HepG2 (cell line): ENCODE measurements around the gene OPRL1. TPM values are rescaled to one million over a fixed set of nuclear protein-coding genes. Genes with fewer than 3 reads are reported as not detected.

Source experiments
- ATAC-seq: fragments of 200-7000 bp; cut with Tn5 transposase; 3 replicates; pipeline ENCODE4 v1.9.1; 2020; ENCODE audit warnings: mild to moderate bottlenecking, moderate library complexity
- BruUV-seq: library from RNA; stranded (reverse); fragments of 400-500 nt; replicated peaks from 2 replicates; lab custom pipeline; 2021; lab: Mats Ljungman, UMichigan
- CTCF ChIA-PET: fragments of 300-600 bp; formaldehyde crosslinking; extraction: SDS; loops from one replicate; lab custom pipeline; 2021; ENCODE audit warnings: low total read pairs, inconsistent platforms, low intra/inter-chr PET ratio; lab: Yijun Ruan, JAX
- POLR2A ChIA-PET: fragments of 350-600 bp; sonication (Branson Sonifier 250); formaldehyde crosslinking; loops from one replicate; lab custom pipeline; 2020; ENCODE audit warnings: antibody characterized with exemption, inconsistent platforms; lab: Yijun Ruan, JAX
- DNase-seq: peaks from one replicate; pipeline ENCODE4 v3.0.0-alpha.2; 2015; ENCODE audit warnings: low spot score
- FAIRE-seq: peaks from 3 replicates; lab custom pipeline; 2011; peaks lifted over from hg19 to GRCh38; lab: Jason Lieb, UNC
- H2AFZ ChIP-seq: one replicate; pipeline ENCODE4 v1.6.1; 2011; ENCODE audit warnings: low read length, inconsistent platforms
- H3K27ac ChIP-seq: fragments of 300-600 bp; 3 replicates; pipeline ENCODE4 v1.8.0; 2011; ENCODE audit warnings: mixed run types, mild to moderate bottlenecking, mixed read lengths, low read length, inconsistent platforms; ENCODE audit not compliant: insufficient read depth; ENCODE audit errors: extremely low read length
- H3K27me3 ChIP-seq, 2 experiments: fragments of 200-600 bp in 1 of 2; 2 replicates in 1 of 2; 3 replicates in 1 of 2; pipeline versions ENCODE4 v1.6.0 to v1.8.0; 2011; ENCODE audit warnings: low read length in 2 of 2, mild to moderate bottlenecking in 2 of 2, moderate library complexity in 2 of 2, inconsistent platforms in 1 of 2; ENCODE audit not compliant: insufficient read depth in 2 of 2, control insufficient read depth in 1 of 2
- H3K36me3 ChIP-seq, 2 experiments: fragments of 200-600 bp in 1 of 2; replicated peaks in 1 of 2; 2 replicates in 1 of 2; 3 replicates in 1 of 2; pipeline versions ENCODE4 v1.5.1 to v1.8.0; 2011; ENCODE audit warnings: low read length in 2 of 2, inconsistent platforms in 1 of 2; ENCODE audit not compliant: insufficient read depth in 2 of 2, control insufficient read depth in 1 of 2
- H3K4me1 ChIP-seq: 2 replicates; pipeline ENCODE4 v1.5.1; 2012; ENCODE audit warnings: low read length, inconsistent platforms; ENCODE audit not compliant: insufficient read depth
- H3K4me2 ChIP-seq: 2 replicates; pipeline ENCODE4 v1.6.0; 2011; ENCODE audit warnings: low read depth, low read length, inconsistent platforms
- H3K4me3 ChIP-seq, 3 experiments: fragments of 200-600 bp in 1 of 3; sonication (generic), shearing (Covaris generic) in 1 of 3; replicated peaks in 1 of 3; 2 replicates each; pipeline ENCODE4 v1.5.1; 2011 to 2016; ENCODE audit warnings: low read length in 3 of 3, inconsistent platforms in 2 of 3, low read depth in 2 of 3, mild to moderate bottlenecking in 2 of 3, control low read depth in 1 of 3, mixed read lengths in 1 of 3; ENCODE audit not compliant: insufficient read depth in 1 of 3
- H3K79me2 ChIP-seq: one replicate; pipeline ENCODE4 v1.6.1; 2011; ENCODE audit warnings: low read length, inconsistent platforms; ENCODE audit not compliant: insufficient read depth
- H3K9ac ChIP-seq: 2 replicates; pipeline ENCODE4 v1.6.0; 2011; ENCODE audit warnings: mild to moderate bottlenecking, low read depth, low read length, inconsistent platforms; ENCODE audit not compliant: insufficient read depth
- H3K9me3 ChIP-seq: 2 replicates; pipeline ENCODE4 v1.5.1; 2012; ENCODE audit warnings: mild to moderate bottlenecking, low read length
- H4K20me1 ChIP-seq: 2 replicates; pipeline ENCODE4 v1.6.0; 2011; ENCODE audit warnings: inconsistent platforms, mild to moderate bottlenecking, low read length, moderate library complexity; ENCODE audit not compliant: insufficient read depth
- GTF2F1 ChIP-seq: fragments of 150-350 bp; IDR thresholded peaks from 2 replicates; pipeline ENCODE4 v1.6.1; 2014; ENCODE audit warnings: low read length
- MTA1 ChIP-seq: sonication (generic); formaldehyde crosslinking; IDR thresholded peaks from 2 replicates; pipeline ENCODE4 v1.4.0; 2020; ENCODE audit warnings: missing genetic modification reagents, mild to moderate bottlenecking, borderline replicate concordance
- MXI1 ChIP-seq: IDR thresholded peaks from 3 replicates; pipeline ENCODE4 v1.6.1; 2012; ENCODE audit warnings: low read depth, low read length, inconsistent platforms, borderline replicate concordance
- ZNF225 ChIP-seq: sonication (generic); formaldehyde crosslinking; IDR thresholded peaks from 2 replicates; pipeline ENCODE4 v1.4.0; 2020; ENCODE audit warnings: mild to moderate bottlenecking, missing genetic modification reagents
- ZNF563 ChIP-seq: sonication (generic); formaldehyde crosslinking; IDR thresholded peaks from 2 replicates; pipeline ENCODE4 v1.8.0; 2022; ENCODE audit warnings: mild to moderate bottlenecking, moderate library complexity, missing genetic modification reagents
- WGBS: methylation state at CpG from one replicate; pipeline ENCODE4 v1.1.6; 2017; ENCODE audit warnings: low lambda C conversion rate; 5-methylcytosine and 5-hydroxymethylcytosine counted together
- in situ Hi-C: cut with HindIII; loops from 2 replicates; pipeline ENCODE4 v1.10.0; 2017; ENCODE audit warnings: low pct_unique_long_range_greater_than_20kb; ENCODE audit not compliant: extremely low pct_ligation_motif_present
- intact Hi-C: fragments of 100-400 bp; cut with micrococcal nuclease; formaldehyde crosslinking; loops from one replicate; pipeline ENCODE4 v1.10.0; 2022; ENCODE audit not compliant: unreplicated experiment
- microRNA-seq: library from miRNA; unstranded; fragments of <30 nt; microRNA quantifications from one replicate; pipeline ENCODE4, GENCODE V29; 2020
- polyA plus RNA-seq, 8 experiments: library from polyadenylated mRNA; depleted of rRNA in 3 of 8; stranded (reverse) in 7 of 8; unstranded in 1 of 8; fragments of >200 nt; fragmentation: Illumina TruSeq in 4 of 8; extraction: Trizol in 4 of 8; gene quantifications; 2 replicates each; pipeline versions ENCODE4 v1.2.1 to v1.2.3, GENCODE V29; 2011 to 2016; ENCODE audit warnings: low read depth in 4 of 8, missing spikeins in 1 of 8, mixed read lengths in 1 of 8; ENCODE audit not compliant: insufficient read depth in 1 of 8
- small RNA-seq, 3 experiments: library from RNA; depleted of rRNA; stranded (forward); fragments of <200 nt; gene quantifications; one replicate each; pipeline ENCODE3, GENCODE V24; 2012; ENCODE audit warnings: low read depth in 2 of 3, low replicate concordance in 1 of 3; ENCODE audit not compliant: insufficient read length in 3 of 3, insufficient read depth in 2 of 3
- total RNA-seq, 5 experiments: library from RNA; depleted of rRNA; stranded (reverse); fragments of >200 nt; fragmentation: Illumina TruSeq; extraction: Trizol; gene quantifications; 2 replicates each; pipeline ENCODE4 v1.2.3, GENCODE V29; 2016; ENCODE audit warnings: low read depth in 1 of 5
- TF ChIP-seq, protein P1 (sequence below): fragments of 450-650 bp; IDR thresholded peaks from 2 replicates; pipeline ENCODE4 v1.6.1; 2016
- TF ChIP-seq, protein P2 (sequence below): sonication (generic); formaldehyde crosslinking; IDR thresholded peaks from 2 replicates; pipeline ENCODE4 v1.4.0; 2020; ENCODE audit warnings: missing genetic modification reagents, mild to moderate bottlenecking, borderline replicate concordance
- TF ChIP-seq, protein P3 (sequence below): sonication (generic); formaldehyde crosslinking; IDR thresholded peaks from 2 replicates; pipeline ENCODE4 v1.4.0; 2020; ENCODE audit warnings: missing genetic modification reagents, low read depth, mild to moderate bottlenecking, borderline replicate concordance

OPRL1 gene
- total and polyA plus RNA-seq, 2 of the 13 experiments (the other 11 are each of a cell fraction or from before 2014, with no cell fraction given): 0.35 to 0.71 TPM

DNA sequence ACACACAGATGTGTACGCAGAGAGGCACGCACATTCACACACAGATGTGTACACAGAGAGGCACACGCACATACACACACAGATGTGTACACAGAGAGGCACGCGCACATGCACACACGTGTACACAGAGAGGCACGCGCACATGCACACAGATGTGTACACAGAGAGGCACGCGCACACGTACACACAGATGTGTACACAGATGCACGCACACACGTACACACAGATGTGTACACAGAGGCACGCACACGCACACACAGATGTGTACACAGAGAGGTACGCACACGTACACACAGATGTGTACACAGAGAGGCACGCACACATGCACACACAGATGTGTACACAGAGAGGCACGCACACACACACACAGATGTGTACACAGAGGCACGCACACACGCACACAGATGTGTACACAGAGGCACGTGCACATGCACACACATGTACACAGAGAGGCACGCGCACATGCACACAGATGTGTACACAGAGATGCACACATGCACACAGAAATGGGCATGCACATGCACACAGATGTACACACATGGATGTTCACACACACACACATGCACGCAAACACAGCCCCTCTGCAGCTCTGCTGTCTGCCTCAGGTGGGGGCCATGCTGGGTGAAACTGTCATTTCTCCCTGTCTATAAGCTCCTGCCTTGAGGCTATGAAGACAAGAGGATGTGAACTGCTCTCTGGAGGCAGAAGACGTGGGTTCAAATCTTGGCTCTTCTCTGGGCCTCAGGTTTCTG, 70.1 kb downstream of the OPRL1 start:
- Histone ChIP-seq H3K4me1 (peaks cover 12% of the 10 kb centered on the region; the same call in 1 of the 2 replicates), H3K4me3 (no peak overlapping the region), H2AFZ (no peak overlapping the region), H3K27me3 (peaks cover 11 to 33% of the 10 kb centered on the region in 2 experiments; a peak in 4 of 5 replicates), H3K27ac (no peak overlapping the region), H3K9me3 (peaks cover 12% of the 10 kb centered on the region), H3K79me2 (no peaks in the 10 kb centered on the region), H3K4me2 (no peak overlapping the region), H3K36me3 (no peaks in the 10 kb centered on the region), H3K9ac (no peak overlapping the region), H4K20me1 (no peaks in the 10 kb centered on the region)
- ChIA-PET CTCF (no interaction called here), POLR2A (no interaction called here)
- WGBS: 84% methylated on average over 26 of the region's 26 CpGs
- intact Hi-C loops: no loop called here
- BruUV-seq: no TSS peak
- ATAC-seq: no peak
- TF ChIP-seq ZNF563 (CRISPR knock-in tag): no peak
- TF ChIP-seq, protein P1, sequence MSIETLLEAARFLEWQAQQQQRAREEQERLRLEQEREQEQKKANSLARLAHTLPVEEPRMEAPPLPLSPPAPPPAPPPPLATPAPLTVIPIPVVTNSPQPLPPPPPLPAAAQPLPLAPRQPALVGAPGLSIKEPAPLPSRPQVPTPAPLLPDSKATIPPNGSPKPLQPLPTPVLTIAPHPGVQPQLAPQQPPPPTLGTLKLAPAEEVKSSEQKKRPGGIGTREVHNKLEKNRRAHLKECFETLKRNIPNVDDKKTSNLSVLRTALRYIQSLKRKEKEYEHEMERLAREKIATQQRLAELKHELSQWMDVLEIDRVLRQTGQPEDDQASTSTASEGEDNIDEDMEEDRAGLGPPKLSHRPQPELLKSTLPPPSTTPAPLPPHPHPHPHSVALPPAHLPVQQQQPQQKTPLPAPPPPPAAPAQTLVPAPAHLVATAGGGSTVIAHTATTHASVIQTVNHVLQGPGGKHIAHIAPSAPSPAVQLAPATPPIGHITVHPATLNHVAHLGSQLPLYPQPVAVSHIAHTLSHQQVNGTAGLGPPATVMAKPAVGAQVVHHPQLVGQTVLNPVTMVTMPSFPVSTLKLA: peak; percentile 85
- peak; percentile 32; the same call in 1 of the 2 replicates for TF ChIP-seq MTA1 (CRISPR knock-in tag)
- 0 out of 2 replicates have a peak, but pooled peaks have one; percentile 61 for TF ChIP-seq ZNF225
- peak; percentile 31; the same call in 1 of the 3 replicates for TF ChIP-seq MXI1
- TF ChIP-seq, protein P2, sequence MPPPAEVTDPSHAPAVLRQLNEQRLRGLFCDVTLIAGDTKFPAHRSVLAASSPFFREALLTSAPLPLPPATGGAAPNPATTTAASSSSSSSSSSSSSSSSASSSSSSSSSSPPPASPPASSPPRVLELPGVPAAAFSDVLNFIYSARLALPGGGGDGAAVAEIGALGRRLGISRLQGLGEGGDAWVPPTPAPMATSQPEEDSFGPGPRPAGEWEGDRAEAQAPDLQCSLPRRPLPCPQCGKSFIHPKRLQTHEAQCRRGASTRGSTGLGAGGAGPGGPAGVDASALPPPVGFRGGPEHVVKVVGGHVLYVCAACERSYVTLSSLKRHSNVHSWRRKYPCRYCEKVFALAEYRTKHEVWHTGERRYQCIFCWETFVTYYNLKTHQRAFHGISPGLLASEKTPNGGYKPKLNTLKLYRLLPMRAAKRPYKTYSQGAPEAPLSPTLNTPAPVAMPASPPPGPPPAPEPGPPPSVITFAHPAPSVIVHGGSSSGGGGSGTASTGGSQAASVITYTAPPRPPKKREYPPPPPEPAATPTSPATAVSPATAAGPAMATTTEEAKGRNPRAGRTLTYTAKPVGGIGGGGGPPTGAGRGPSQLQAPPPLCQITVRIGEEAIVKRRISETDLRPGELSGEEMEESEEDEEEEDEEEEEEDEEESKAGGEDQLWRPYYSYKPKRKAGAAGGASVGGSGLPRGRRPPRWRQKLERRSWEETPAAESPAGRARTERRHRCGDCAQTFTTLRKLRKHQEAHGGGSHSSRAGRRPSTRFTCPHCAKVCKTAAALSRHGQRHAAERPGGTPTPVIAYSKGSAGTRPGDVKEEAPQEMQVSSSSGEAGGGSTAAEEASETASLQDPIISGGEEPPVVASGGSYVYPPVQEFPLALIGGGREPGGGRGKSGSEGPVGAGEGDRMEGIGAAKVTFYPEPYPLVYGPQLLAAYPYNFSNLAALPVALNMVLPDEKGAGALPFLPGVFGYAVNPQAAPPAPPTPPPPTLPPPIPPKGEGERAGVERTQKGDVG (CRISPR knock-in tag): 0 out of 2 replicates have a peak, but pooled peaks have one; percentile 35
- TF ChIP-seq GTF2F1: no peak
- TF ChIP-seq, protein P3, sequence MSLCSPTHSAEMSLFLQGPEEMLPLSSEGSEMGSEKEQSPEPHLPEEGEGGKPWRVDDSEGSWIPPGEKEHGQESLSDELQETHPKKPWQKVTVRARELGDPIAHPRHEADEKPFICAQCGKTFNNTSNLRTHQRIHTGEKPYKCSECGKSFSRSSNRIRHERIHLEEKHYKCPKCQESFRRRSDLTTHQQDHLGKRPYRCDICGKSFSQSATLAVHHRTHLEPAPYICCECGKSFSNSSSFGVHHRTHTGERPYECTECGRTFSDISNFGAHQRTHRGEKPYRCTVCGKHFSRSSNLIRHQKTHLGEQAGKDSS (CRISPR knock-in tag): 0 out of 2 replicates have a peak, but pooled peaks have one; percentile 37
- in situ Hi-C loops: no loop called here
- DNase-seq: no peak
- FAIRE-seq: no peak

Small RNA genes lying within 50 kb of the gene (microRNA-seq; reads per million reads assigned to microRNA genes)
- not detected for gene MIR6813

Small RNA genes lying within 50 kb of the gene (small RNA-seq; reads per million reads assigned to genes)
- gene AL355803.1 (0 reads per million in 3 experiments), gene MIR6813 (0 reads per million in 3 experiments)

Other genes with a start within 250 kb of the OPRL1 start
- 10.9 and 13.5 TPM in 2 replicates for gene ZBTB46, start 248.8 kb upstream of the OPRL1 start, total RNA-seq (2016; rRNA removed; fragmentation: Illumina TruSeq; extraction: Trizol)
- 1.6 and 2.7 TPM in 2 replicates for gene ZBTB46, start 248.8 kb upstream of the OPRL1 start, polyA plus RNA-seq (2011; rRNA removed)
- not detected in 2 replicates for gene ABHD16B, start 218.6 kb upstream of the OPRL1 start, total RNA-seq (2016; rRNA removed; fragmentation: Illumina TruSeq; extraction: Trizol)
- gene ABHD16B, start 218.6 kb upstream of the OPRL1 start, polyA plus RNA-seq (2011; rRNA removed): not detected in 2 replicates
- 156 and 187 TPM in 2 replicates for gene TPD52L2, start 214.8 kb upstream of the OPRL1 start, total RNA-seq (2016; rRNA removed; fragmentation: Illumina TruSeq; extraction: Trizol)
- gene TPD52L2, start 214.8 kb upstream of the OPRL1 start, polyA plus RNA-seq (2011; rRNA removed): 184 and 198 TPM in 2 replicates
- gene DNAJC5, start 185.0 kb upstream of the OPRL1 start, total RNA-seq (2016; rRNA removed; fragmentation: Illumina TruSeq; extraction: Trizol): 54.3 and 64.5 TPM in 2 replicates
- gene DNAJC5, start 185.0 kb upstream of the OPRL1 start, polyA plus RNA-seq (2011; rRNA removed): 42.8 and 51.8 TPM in 2 replicates
- 48.0 and 50.2 TPM in 2 replicates for gene UCKL1, start 123.7 kb upstream of the OPRL1 start, total RNA-seq (2016; rRNA removed; fragmentation: Illumina TruSeq; extraction: Trizol)
- gene UCKL1, start 123.7 kb upstream of the OPRL1 start, polyA plus RNA-seq (2011; rRNA removed): 126 and 168 TPM in 2 replicates
- 22.0 and 30.6 TPM in 2 replicates for gene ZNF512B, start 110.2 kb upstream of the OPRL1 start, total RNA-seq (2016; rRNA removed; fragmentation: Illumina TruSeq; extraction: Trizol)
- gene ZNF512B, start 110.2 kb upstream of the OPRL1 start, polyA plus RNA-seq (2011; rRNA removed): 11.5 and 16.4 TPM in 2 replicates
- gene SAMD10, start 100.4 kb upstream of the OPRL1 start, total RNA-seq (2016; rRNA removed; fragmentation: Illumina TruSeq; extraction: Trizol): 5.1 and 6.1 TPM in 2 replicates
- 11.0 and 11.8 TPM in 2 replicates for gene SAMD10, start 100.4 kb upstream of the OPRL1 start, polyA plus RNA-seq (2011; rRNA removed)
- 101 and 127 TPM in 2 replicates for gene PRPF6, start 99.0 kb upstream of the OPRL1 start, total RNA-seq (2016; rRNA removed; fragmentation: Illumina TruSeq; extraction: Trizol)
- gene PRPF6, start 99.0 kb upstream of the OPRL1 start, polyA plus RNA-seq (2011; rRNA removed): 63.7 and 65.3 TPM in 2 replicates
- 36.8 and 80.0 TPM in 2 replicates for gene C20orf204, start 43.9 kb upstream of the OPRL1 start, total RNA-seq (2016; rRNA removed; fragmentation: Illumina TruSeq; extraction: Trizol)
- 22.1 and 27.2 TPM in 2 replicates for gene C20orf204, start 43.9 kb upstream of the OPRL1 start, polyA plus RNA-seq (2011; rRNA removed)
- gene SOX18, start 30.4 kb upstream of the OPRL1 start, total RNA-seq (2016; rRNA removed; fragmentation: Illumina TruSeq; extraction: Trizol): 1.3 and 1.9 TPM in 2 replicates
- gene SOX18, start 30.4 kb upstream of the OPRL1 start, polyA plus RNA-seq (2011; rRNA removed): 1.6 and 2.0 TPM in 2 replicates
- gene TCEA2, start 16.9 kb upstream of the OPRL1 start, total RNA-seq (2016; rRNA removed; fragmentation: Illumina TruSeq; extraction: Trizol): 25.9 and 33.7 TPM in 2 replicates
- gene TCEA2, start 16.9 kb upstream of the OPRL1 start, polyA plus RNA-seq (2011; rRNA removed): 28.1 and 36.8 TPM in 2 replicates
- gene RGS19, start 564 bp upstream of the OPRL1 start, total RNA-seq (2016; rRNA removed; fragmentation: Illumina TruSeq; extraction: Trizol): 10.2 and 10.7 TPM in 2 replicates
- 11.9 and 14.7 TPM in 2 replicates for gene RGS19, start 564 bp upstream of the OPRL1 start, polyA plus RNA-seq (2011; rRNA removed)
- gene LKAAEAR1, start 4.3 kb downstream of the OPRL1 start, total RNA-seq (2016; rRNA removed; fragmentation: Illumina TruSeq; extraction: Trizol): not detected in 2 replicates
- not detected in 2 replicates for gene LKAAEAR1, start 4.3 kb downstream of the OPRL1 start, polyA plus RNA-seq (2011; rRNA removed)
- not detected in 2 replicates for gene NPBWR2, start 27.5 kb downstream of the OPRL1 start, total RNA-seq (2016; rRNA removed; fragmentation: Illumina TruSeq; extraction: Trizol)
- gene NPBWR2, start 27.5 kb downstream of the OPRL1 start, polyA plus RNA-seq (2011; rRNA removed): not detected in 2 replicates
- gene MYT1, start 84.4 kb downstream of the OPRL1 start, total RNA-seq (2016; rRNA removed; fragmentation: Illumina TruSeq; extraction: Trizol): 0.42 and 0.58 TPM in 2 replicates
- 2.5 and 3.2 TPM in 2 replicates for gene MYT1, start 84.4 kb downstream of the OPRL1 start, polyA plus RNA-seq (2011; rRNA removed)
- 47.0 and 50.5 TPM in 2 replicates for gene PCMTD2, start 175.7 kb downstream of the OPRL1 start, total RNA-seq (2016; rRNA removed; fragmentation: Illumina TruSeq; extraction: Trizol)
- gene PCMTD2, start 175.7 kb downstream of the OPRL1 start, polyA plus RNA-seq (2011; rRNA removed): 66.3 and 76.9 TPM in 2 replicates